Endothelial cell of umbilical vein (primary cell): Measurements from ENCODE around the gene NACA.

Experiments
- EZH2 ChIP-seq: IDR thresholded peaks from 2 replicates; pipeline ENCODE4 v1.6.1; 2012; ENCODE audit warnings: borderline replicate concordance, low read depth, mild to moderate bottlenecking, moderate library complexity, low read length, inconsistent platforms; ENCODE audit not compliant: severe bottlenecking
- FOS ChIP-seq: IDR thresholded peaks from 2 replicates; pipeline ENCODE4 v1.6.1; 2011; ENCODE audit warnings: mild to moderate bottlenecking, low read length, moderate library complexity, borderline replicate concordance; ENCODE audit not compliant: insufficient read depth
- GATA2 ChIP-seq: IDR thresholded peaks from 2 replicates; pipeline ENCODE4 v1.7.0; 2011; ENCODE audit warnings: low read depth, mild to moderate bottlenecking, moderate library complexity, mixed read lengths, low read length; ENCODE audit not compliant: insufficient read length, insufficient read depth
- JUN ChIP-seq: IDR thresholded peaks from 2 replicates; pipeline ENCODE4 v1.6.1; 2011; ENCODE audit warnings: borderline replicate concordance, low read depth; ENCODE audit not compliant: insufficient read length, insufficient read depth
- MYC ChIP-seq: IDR thresholded peaks from one replicate; pipeline ENCODE4 v1.6.1; 2011; ENCODE audit warnings: mild to moderate bottlenecking, low read depth, low read length
- POLR2A ChIP-seq: IDR thresholded peaks from 2 replicates; pipeline ENCODE4 v1.6.1; 2012; ENCODE audit warnings: low read depth, mild to moderate bottlenecking, control low read depth, low read length
- POLR2AphosphoS5 ChIP-seq: IDR thresholded peaks from 2 replicates; pipeline ENCODE4 v1.6.1; 2012; ENCODE audit warnings: low read depth, mild to moderate bottlenecking, control low read depth, low read length, moderate library complexity; ENCODE audit not compliant: insufficient read depth
- TF ChIP-seq, protein P1 (sequence below), 2 donors: IDR thresholded peaks; 1 replicate in 1 of 2; 2 replicates in 1 of 2; pipeline ENCODE4 v1.5.1; 2011; ENCODE audit warnings: low read length in 2 of 2, mild to moderate bottlenecking in 2 of 2, moderate library complexity in 2 of 2, control low read depth in 1 of 2, inconsistent platforms in 1 of 2, low read depth in 1 of 2; ENCODE audit not compliant: insufficient read depth in 1 of 2; ENCODE audit errors: extremely low read depth in 1 of 2
- TF ChIP-seq, protein P2 (sequence below): IDR thresholded peaks from 2 replicates; pipeline ENCODE4 v1.6.1; 2011; ENCODE audit not compliant: insufficient read depth, insufficient read length

DNA sequence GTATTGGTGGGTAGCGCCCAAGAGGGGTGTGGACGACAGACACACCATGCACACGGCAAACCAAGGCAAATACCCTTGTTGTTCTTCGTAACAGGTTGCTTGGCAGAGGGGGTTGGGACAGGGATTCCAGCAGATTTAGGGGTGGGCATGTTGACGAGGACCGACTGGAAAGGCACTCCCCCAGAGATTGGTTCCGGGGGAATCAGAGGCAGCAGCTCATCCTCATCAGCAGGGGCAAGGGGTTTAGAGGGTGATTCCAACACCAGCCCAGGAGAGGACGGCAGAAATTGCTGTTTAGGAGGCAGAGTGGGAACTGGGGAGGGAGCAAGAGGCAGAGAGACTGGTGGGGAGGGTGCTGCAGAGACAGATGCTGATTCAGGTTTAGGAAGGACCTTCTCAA lies 9.3 kb downstream of the NACA start:
- TF ChIP-seq POLR2A (no peak), GATA2 (no peak), JUN (no peak), MYC (no peak), EZH2 (no peak), POLR2AphosphoS5 (no peak), FOS (no peak)
- TF ChIP-seq, protein P1, sequence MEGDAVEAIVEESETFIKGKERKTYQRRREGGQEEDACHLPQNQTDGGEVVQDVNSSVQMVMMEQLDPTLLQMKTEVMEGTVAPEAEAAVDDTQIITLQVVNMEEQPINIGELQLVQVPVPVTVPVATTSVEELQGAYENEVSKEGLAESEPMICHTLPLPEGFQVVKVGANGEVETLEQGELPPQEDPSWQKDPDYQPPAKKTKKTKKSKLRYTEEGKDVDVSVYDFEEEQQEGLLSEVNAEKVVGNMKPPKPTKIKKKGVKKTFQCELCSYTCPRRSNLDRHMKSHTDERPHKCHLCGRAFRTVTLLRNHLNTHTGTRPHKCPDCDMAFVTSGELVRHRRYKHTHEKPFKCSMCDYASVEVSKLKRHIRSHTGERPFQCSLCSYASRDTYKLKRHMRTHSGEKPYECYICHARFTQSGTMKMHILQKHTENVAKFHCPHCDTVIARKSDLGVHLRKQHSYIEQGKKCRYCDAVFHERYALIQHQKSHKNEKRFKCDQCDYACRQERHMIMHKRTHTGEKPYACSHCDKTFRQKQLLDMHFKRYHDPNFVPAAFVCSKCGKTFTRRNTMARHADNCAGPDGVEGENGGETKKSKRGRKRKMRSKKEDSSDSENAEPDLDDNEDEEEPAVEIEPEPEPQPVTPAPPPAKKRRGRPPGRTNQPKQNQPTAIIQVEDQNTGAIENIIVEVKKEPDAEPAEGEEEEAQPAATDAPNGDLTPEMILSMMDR (IDR thresholded peaks at IDR 0.05; ENCODE audit: extremely low read depth in 1 of 2, insufficient read depth in 1 of 2, low read depth in 1 of 2, low read length in 2 of 2) = no peak
- TF ChIP-seq, protein P2, sequence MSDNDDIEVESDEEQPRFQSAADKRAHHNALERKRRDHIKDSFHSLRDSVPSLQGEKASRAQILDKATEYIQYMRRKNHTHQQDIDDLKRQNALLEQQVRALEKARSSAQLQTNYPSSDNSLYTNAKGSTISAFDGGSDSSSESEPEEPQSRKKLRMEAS = no peak
